Choroid plexus epithelial cell (primary cell): ENCODE data around the gene OR51I1.

Experiments
- DNase-seq: peaks from one replicate; pipeline ENCODE4 v3.0.0-alpha.2; 2010; ENCODE audit warnings: low read depth
- H3K4me3 ChIP-seq: 2 replicates; pipeline ENCODE4 v1.5.1; 2011; ENCODE audit warnings: low read depth, mild to moderate bottlenecking, control low read depth, low read length, moderate library complexity
- CTCF ChIP-seq: conservative IDR thresholded peaks from 2 replicates; pipeline ENCODE4 v1.5.1; 2011; ENCODE audit warnings: low read depth, mild to moderate bottlenecking, control low read depth, inconsistent platforms, low read length, moderate library complexity

OR51I1 gene

DNA sequence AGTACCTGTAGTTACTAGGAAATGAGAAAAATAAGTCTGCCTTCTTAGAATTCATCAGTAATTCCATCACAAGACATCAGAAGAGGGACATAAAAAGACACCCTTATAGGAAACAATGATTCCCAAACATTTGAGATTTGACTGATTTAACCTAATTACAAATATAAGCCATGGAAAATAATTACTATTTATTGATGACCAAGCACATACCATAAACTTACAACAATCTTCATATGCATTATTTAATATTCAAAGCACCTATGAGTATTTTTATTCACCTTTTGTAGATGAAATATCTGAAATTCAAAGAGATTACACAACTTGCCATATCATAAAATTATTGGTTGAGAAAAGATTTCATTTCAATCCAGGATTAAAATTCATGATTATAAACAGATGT is 32.6 kb upstream of the OR51I1 start:
- no peak overlapping the region for H3K4me3 ChIP-seq
- no peak for DNase-seq
- TF ChIP-seq CTCF, result no peak

DNA sequence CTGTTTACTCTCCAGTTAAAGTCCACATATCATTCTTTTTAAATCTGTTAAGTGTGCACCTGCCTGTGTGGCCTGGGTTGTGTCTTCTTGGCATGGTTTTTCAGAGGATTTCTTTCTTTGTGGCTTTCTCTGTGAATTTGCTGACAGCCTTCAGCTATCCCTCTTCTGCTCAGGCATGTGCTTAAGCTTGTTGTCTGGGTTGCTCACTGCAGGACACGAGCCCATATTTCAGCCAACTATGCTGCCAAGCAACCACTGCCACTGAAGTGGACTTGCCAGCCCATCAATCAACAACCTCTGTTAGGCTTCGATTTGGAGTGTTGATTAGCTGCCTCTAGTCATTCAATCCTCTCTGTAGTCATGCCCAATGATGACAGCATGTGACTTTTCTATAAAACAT is 26.2 kb upstream of the OR51I1 start:
- no peak for DNase-seq
- TF ChIP-seq CTCF, result no peak
- H3K4me3 ChIP-seq, result no peak overlapping the region

- no peak for TF ChIP-seq CTCF
- DNase-seq, result no peak
Observed at GRCh38 chr11:5460983-5461621, 19.8 kb upstream of the OR51I1 start.

GRCh38 chr11:5449432-5449831 is 8.1 kb upstream of the OR51I1 start:
- no peak for TF ChIP-seq CTCF
- no peak for DNase-seq
- no peak overlapping the region for H3K4me3 ChIP-seq

More at GRCh38 chr11:5460983-5461621, 19.8 kb upstream of the OR51I1 start:
- no peak overlapping the region for H3K4me3 ChIP-seq

GRCh38 chr11:5449023-5449422 is 7.7 kb upstream of the OR51I1 start, which contains the start of gene OR51I2:
Gene OR51I2, plus strand, starts transcription at chr11:5449323. Its CDS starts 4,166 bp downstream, at chr11:5453489.
- TF ChIP-seq CTCF, result no peak
- DNase-seq, result no peak

DNA sequence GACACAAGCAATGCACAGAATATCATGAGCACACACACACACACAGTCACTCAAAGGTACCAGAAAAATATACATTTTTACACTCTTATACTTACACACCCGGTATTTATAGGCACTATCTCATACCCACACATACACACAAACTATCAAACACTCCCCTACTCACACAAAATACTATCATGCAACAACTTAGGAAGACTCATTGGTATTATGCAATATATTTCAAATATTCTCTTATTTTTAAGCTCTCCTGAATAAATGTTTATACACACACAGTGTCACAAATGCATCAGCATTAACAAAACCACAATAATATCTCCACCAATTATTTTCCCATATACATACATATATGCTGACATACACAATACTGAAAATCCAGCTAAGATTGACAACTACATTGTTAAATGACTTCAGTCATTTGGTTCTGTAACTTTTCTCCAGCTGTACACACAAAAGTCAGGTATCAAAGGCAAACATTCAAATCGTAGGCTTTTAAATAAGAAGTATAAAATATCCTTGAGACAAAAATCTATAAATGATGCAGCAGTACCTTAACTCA is 2.6 kb upstream of the OR51I1 start:
- DNase-seq, result no peak
- no peak for TF ChIP-seq CTCF
- no peak overlapping the region for H3K4me3 ChIP-seq

More at GRCh38 chr11:5449023-5449422, 7.7 kb upstream of the OR51I1 start, which contains the start of gene OR51I2:
- no peak within 1 kb of the TSS for H3K4me3 ChIP-seq

DNA sequence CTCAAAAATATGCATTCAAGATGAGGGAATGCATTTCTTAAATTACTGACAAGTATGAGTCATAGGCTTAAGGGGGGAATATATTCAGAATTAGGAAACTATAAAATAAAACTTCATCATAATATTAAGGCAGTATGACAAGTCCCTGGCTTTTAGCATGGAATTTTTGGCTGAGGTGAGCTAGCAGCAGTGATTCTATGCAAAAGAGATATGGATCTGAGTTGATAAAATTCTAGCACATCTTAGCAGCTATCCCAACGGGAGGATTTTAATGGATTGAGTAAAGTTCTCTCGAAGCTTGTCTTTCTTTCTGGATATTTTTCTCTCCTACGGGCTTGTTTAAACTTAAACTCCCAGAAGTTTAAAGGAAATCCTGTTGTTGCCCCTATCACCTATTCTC is 18.2 kb downstream of the OR51I1 start:
- no peak for DNase-seq
- no peak for TF ChIP-seq CTCF
- no peak overlapping the region for H3K4me3 ChIP-seq
